ENCODE results near the gene GET4. TPM values are rescaled to one million over a fixed set of nuclear protein-coding genes. Genes with fewer than 3 reads are reported as not detected.
A peak's percentile ranks its signal among the peaks of the same experiment; 100 is the strongest.

Gene GET4
- total and polyA plus RNA-seq, 2 of the 13 experiments (the other 11 are each of a cell fraction or from before 2014, with no cell fraction given) = 28.2 to 35.2 TPM

GRCh38 chr7:926061-927030, 50.0 kb downstream of the GET4 start (continued):
- no peak for TF ChIP-seq GRHL1 (CRISPR knock-in tag; conservative IDR thresholded peaks at IDR 0.05)
- no peak for TF ChIP-seq NONO (IDR thresholded peaks at IDR 0.05)
- peak; percentile 94 for TF ChIP-seq NONO (CRISPR knock-in tag; conservative IDR thresholded peaks at IDR 0.05)
- TF ChIP-seq, protein P1, sequence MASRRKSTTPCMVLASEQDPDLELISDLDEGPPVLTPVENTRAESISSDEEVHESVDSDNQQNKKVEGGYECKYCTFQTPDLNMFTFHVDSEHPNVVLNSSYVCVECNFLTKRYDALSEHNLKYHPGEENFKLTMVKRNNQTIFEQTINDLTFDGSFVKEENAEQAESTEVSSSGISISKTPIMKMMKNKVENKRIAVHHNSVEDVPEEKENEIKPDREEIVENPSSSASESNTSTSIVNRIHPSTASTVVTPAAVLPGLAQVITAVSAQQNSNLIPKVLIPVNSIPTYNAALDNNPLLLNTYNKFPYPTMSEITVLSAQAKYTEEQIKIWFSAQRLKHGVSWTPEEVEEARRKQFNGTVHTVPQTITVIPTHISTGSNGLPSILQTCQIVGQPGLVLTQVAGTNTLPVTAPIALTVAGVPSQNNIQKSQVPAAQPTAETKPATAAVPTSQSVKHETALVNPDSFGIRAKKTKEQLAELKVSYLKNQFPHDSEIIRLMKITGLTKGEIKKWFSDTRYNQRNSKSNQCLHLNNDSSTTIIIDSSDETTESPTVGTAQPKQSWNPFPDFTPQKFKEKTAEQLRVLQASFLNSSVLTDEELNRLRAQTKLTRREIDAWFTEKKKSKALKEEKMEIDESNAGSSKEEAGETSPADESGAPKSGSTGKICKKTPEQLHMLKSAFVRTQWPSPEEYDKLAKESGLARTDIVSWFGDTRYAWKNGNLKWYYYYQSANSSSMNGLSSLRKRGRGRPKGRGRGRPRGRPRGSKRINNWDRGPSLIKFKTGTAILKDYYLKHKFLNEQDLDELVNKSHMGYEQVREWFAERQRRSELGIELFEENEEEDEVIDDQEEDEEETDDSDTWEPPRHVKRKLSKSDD (CRISPR knock-in tag; IDR thresholded peaks at IDR 0.05; ENCODE audit: low read depth) = peak; percentile 39; the same call in 1 of the 2 replicates
- no peak for TF ChIP-seq ZNF468 (CRISPR knock-in tag; IDR thresholded peaks at IDR 0.05)
- no peak for TF ChIP-seq ZNF10 (CRISPR knock-in tag; IDR thresholded peaks at IDR 0.05; ENCODE audit: borderline replicate concordance, low read depth)
- TF ChIP-seq, protein P2, sequence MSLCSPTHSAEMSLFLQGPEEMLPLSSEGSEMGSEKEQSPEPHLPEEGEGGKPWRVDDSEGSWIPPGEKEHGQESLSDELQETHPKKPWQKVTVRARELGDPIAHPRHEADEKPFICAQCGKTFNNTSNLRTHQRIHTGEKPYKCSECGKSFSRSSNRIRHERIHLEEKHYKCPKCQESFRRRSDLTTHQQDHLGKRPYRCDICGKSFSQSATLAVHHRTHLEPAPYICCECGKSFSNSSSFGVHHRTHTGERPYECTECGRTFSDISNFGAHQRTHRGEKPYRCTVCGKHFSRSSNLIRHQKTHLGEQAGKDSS (CRISPR knock-in tag; IDR thresholded peaks at IDR 0.05; ENCODE audit: borderline replicate concordance, low read depth) = no peak
- TF ChIP-seq ZNF451 (CRISPR knock-in tag; IDR thresholded peaks at IDR 0.05) = no peak
- TF ChIP-seq ZBTB7A (CRISPR knock-in tag; IDR thresholded peaks at IDR 0.05) = peak; percentile 92
- TF ChIP-seq KAT7 (CRISPR knock-in tag; IDR thresholded peaks at IDR 0.05; ENCODE audit: borderline replicate concordance) = no peak
- 0 out of 2 replicates have a peak, but pooled peaks have one; percentile 12 for TF ChIP-seq RAD21 (CRISPR knock-in tag; IDR thresholded peaks at IDR 0.05)
- peak; percentile 86 for TF ChIP-seq HNF4G (IDR thresholded peaks at IDR 0.05; ENCODE audit: borderline replicate concordance, low read depth, low read length)
- peak; percentile 87; the same call in 1 of the 2 replicates for TF ChIP-seq HNF4G (CRISPR knock-in tag; IDR thresholded peaks at IDR 0.05; ENCODE audit: borderline replicate concordance, low read depth)
- TF ChIP-seq KLF16 (CRISPR knock-in tag; IDR thresholded peaks at IDR 0.05) = peak in 1 of 2 experiments; percentile 55; a peak in 2 of 4 replicates
- TF ChIP-seq ELF3 (CRISPR knock-in tag; IDR thresholded peaks at IDR 0.05) = no peak; the same call in 1 of the 2 replicates
- TF ChIP-seq ZNF207 (IDR thresholded peaks at IDR 0.05; ENCODE audit: borderline replicate concordance) = no peak
- no peak for TF ChIP-seq ZNF577 (CRISPR knock-in tag; IDR thresholded peaks at IDR 0.05; ENCODE audit: borderline replicate concordance, low read depth)
- no peak for TF ChIP-seq ZNF572 (CRISPR knock-in tag; IDR thresholded peaks at IDR 0.05)
- no peak for TF ChIP-seq ZNF619 (CRISPR knock-in tag; IDR thresholded peaks at IDR 0.05)

Measured in HepG2 (cell line).